Measurements from ENCODE around the gene CXCR6.

The CXCR6 gene

GRCh38 chr3:45948311-45948781 is 5.1 kb downstream of the CXCR6 start:
- no peak for DNase-seq (ENCODE audit: low spot score)
- FAIRE-seq: no peak

GRCh38 chr3:45948881-45949280 is 5.6 kb downstream of the CXCR6 start:
- no peak for FAIRE-seq

DNA sequence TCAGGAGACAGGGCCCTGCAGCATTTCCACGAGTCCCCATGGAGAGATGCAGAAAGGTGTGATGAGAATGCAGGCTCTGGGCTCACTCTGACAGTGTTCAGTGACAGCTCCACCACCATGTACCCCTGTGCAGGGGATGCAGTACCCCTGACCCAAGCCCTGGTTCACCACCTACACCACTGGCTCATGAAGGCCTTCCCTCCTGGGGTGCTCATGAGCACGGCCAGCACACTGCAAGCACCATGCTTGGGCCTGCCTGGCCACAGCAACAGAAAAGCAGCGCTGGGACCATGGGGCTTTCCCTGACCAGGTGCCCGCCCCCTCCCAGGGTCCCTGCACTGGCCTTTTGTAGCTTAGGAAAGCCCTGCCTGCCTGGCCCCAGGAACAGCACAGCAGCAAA is 6.2 kb downstream of the CXCR6 start:
- no peak for FAIRE-seq
- DNase-seq (ENCODE audit: low spot score): no peak

More at GRCh38 chr3:45948881-45949280, 5.6 kb downstream of the CXCR6 start:
- no peak for DNase-seq (ENCODE audit: low spot score)

DNA sequence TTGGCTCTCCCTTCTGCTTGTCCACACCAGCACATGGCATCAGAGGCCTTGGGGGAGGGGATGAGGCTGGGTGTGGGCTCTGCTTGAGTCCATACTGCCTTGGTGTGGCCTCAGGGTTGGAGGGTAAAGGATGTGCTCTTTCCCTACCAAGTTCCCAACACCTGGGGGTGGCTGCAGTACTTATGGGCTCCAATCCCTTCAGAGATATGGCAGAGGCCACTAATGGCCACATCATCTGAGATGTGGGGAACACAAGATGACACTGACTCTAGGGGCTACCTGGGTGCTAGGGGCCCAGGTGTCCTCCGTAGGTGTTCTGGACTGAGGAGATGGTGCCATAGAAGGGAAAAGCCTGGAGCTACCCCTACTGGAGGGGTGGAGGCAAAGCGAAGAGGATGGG is 6.9 kb downstream of the CXCR6 start:
- FAIRE-seq: no peak
- DNase-seq (ENCODE audit: low spot score): no peak

- DNase-seq (ENCODE audit: low spot score) (no peak), FAIRE-seq (no peak)
Observed at GRCh38 chr3:45950686-45951600, 7.7 kb downstream of the CXCR6 start.

DNA sequence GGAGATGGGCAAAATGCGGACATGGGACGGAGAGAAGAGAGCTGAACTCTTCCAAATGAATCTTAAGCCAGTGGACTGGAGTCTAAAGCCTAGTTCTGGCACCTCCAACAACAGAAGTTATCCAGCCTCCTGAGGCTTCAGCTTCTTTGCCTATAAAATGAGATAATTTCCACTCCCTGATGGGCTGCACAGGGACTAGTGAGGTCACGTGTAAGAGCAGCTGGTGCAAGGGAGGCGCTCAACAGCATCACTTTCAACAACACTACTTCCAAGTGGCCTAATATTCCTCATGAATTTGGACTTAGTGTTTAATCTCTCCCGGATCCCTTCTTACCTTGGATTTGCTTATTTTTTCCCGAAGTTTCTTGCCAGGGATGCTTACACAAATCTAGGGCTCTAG is 8.7 kb downstream of the CXCR6 start:
- FAIRE-seq: no peak
- DNase-seq (ENCODE audit: low spot score): no peak

GRCh38 chr3:45952456-45952855 is 9.2 kb downstream of the CXCR6 start:
- DNase-seq (ENCODE audit: low spot score) (no peak), FAIRE-seq (no peak)

GRCh38 chr3:45953536-45953935 is 10.3 kb downstream of the CXCR6 start:
- FAIRE-seq (no peak), DNase-seq (ENCODE audit: low spot score) (no peak)

GRCh38 chr3:45954306-45954705 is 11.0 kb downstream of the CXCR6 start:
- FAIRE-seq: no peak
- no peak for DNase-seq (ENCODE audit: low spot score)

- no peak for DNase-seq (ENCODE audit: low spot score)
- no peak for FAIRE-seq
Observed at GRCh38 chr3:45955017-45955647, 11.9 kb downstream of the CXCR6 start.

GRCh38 chr3:45955706-45956105 is 12.4 kb downstream of the CXCR6 start:
- DNase-seq (ENCODE audit: low spot score) (no peak), FAIRE-seq (no peak)

DNA sequence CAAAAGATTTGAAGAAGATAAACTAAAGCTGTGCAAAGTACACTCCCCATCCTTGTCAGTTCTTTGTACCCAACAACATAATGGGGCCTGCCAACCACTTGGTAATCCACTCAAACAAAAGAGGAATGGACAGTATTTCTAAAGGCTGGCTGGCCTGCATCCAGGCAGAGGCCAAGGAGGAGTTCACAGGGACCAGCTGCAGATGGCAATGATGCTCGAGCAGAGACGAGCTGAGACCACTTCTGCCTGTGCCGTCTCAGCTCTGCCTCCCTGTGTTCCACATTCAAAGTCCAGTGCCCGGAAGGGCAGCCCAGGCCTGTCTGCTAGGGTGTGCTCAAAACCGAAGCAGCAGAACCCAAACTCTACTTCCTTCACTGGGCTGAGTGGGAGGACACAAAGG is 14.3 kb downstream of the CXCR6 start:
- DNase-seq (ENCODE audit: low spot score): no peak
- FAIRE-seq: no peak

DNA sequence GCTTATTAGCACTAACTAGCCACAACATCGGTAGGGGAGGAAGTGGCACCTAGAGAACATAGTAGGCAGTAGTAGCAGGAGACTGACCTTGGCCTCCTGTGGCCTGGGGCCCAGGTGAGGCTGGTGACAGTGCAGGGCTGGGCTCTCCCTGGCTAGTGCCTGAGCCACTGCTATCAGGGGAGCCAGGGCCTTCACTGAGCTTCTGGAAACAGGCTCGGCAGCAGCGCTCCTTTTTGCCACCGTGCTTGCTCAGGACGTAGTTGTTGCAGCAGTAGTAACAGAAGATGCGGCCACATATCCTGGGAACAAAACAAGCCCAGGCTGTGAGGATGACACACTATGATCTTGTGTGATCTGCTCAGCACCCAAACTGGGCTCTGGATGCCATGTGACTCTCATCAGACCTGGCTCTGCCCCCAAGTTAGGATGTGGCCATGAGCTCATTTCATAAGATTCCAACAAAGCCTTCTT is 15.1 kb downstream of the CXCR6 start:
- DNase-seq (ENCODE audit: low spot score) (no peak), FAIRE-seq (no peak)

DNA sequence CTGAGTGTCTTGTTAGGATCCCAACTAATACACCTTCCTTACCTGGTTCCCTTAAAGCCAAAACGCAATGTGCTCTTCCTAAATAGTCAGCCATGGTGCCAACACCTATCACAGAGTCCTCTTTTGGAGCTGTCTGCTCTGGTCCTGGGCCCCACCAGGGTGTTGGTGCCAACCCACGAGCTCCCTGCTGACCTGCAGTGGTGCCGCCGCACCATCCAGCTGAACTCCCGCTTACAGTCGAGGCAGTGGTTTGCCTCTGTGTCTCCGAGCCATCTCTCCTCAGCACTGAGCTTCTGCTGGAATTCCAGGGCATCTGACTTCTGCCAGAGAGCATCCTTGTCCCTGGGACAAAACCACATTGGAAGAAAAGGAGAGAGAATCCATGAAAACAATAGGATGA is 15.9 kb downstream of the CXCR6 start:
- FAIRE-seq (no peak), DNase-seq (ENCODE audit: low spot score) (no peak)

DNA sequence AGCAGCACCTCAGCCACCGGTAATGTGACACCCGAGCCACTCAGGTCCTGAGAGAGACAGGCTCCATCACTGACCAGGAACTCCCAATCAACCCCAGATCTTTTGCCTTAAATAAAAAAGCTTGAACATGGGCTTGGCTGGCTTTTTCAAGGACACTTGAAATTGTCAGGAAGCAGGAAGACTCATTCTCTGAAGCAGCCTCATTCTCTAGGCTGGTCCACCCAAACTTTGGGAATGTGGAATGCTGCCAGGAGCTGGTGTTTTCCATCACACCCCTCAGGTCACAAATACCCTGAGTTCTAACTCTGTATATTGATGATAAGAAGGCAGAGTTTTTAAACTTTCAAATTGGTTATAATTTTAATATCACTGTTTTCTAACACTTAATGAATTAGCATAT is 17.0 kb downstream of the CXCR6 start:
- FAIRE-seq (no peak), DNase-seq (ENCODE audit: low spot score) (no peak)

DNA sequence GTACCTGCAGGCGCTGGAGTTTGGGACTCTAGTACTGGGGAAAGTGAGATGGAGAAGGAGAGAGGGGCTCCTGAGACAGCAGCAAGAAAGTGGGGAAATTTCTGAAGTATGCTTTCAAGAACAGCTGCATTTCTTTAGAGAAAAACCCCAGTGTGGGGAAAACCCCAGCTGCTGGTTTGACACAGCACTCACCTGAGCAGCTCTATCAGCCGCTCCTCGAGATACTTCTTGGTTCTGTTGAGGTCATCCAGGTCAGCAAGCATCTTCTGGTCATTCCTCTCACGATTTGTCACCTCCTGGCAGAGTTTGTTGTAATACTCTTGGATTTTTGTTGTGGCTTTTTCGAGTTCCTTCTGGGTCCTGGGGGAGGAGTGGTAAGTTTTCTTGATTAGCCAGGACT is 18.8 kb downstream of the CXCR6 start:
- no peak for DNase-seq (ENCODE audit: low spot score)
- no peak for FAIRE-seq

DNA sequence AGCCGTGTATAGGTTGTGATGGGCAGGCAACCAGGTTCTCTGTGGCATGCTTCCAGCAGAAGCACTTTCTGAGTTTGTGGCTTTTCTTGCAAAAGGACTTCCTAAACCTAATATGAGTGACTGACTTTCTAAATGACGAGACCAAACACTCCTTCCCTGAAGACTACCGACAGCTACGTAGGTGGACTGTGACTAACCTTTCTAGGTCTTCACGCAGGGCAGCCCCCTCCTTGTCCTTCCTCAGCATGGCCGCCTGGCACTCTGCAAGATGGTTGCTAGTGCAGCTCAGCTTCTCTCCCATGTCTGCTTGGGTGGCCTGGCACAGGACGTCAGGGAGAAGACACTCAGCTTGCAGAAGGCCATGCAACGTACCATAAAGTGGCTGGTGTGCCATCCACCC is 20.9 kb downstream of the CXCR6 start:
- no peak for DNase-seq (ENCODE audit: low spot score)
- no peak for FAIRE-seq

- DNase-seq (ENCODE audit: low spot score) (no peak), FAIRE-seq (no peak)
Observed at GRCh38 chr3:45965253-45965652, 22.0 kb downstream of the CXCR6 start.

GRCh38 chr3:45965653-45966052 is 22.4 kb downstream of the CXCR6 start:
- FAIRE-seq: no peak

GRCh38 chr3:45966371-45966791 is 23.1 kb downstream of the CXCR6 start:
- FAIRE-seq (no peak), DNase-seq (ENCODE audit: low spot score) (no peak)

More at GRCh38 chr3:45965653-45966052, 22.4 kb downstream of the CXCR6 start:
- no peak for DNase-seq (ENCODE audit: low spot score)

DNA sequence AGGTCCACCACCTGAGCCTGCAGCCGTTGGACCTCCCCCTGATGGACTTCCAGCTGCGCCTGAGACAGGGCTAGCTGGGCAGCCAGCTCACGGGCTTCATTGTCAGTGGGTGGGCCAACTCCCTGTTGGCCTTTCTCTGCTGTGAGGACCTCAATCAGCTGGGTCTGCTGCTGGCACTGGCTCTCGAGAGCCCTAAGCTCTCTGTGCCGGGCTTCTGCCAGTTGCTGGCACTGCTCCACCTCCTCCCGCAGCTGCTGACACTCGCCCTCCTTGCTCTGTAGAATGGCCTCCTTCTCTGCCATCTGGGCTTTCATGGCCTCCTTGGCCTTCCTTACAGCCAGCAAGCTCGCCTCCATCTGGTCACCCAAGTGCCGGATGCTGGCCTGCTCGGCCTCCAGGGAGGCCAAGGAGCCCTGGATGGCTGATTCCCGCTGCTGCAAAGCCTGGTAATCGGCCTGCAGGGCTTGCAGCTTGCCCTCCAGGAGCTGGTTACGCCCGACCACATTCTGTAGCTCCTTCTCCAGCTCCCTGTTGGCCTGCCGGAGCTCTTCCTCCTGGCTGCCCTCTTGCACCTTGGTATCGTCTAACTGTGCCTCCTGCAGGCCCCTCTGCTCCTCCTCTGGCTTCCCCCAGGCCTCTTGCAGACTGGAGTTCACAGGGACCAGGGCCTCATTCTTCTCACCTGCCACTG is 23.8 kb downstream of the CXCR6 start:
- no peak for FAIRE-seq

DNA sequence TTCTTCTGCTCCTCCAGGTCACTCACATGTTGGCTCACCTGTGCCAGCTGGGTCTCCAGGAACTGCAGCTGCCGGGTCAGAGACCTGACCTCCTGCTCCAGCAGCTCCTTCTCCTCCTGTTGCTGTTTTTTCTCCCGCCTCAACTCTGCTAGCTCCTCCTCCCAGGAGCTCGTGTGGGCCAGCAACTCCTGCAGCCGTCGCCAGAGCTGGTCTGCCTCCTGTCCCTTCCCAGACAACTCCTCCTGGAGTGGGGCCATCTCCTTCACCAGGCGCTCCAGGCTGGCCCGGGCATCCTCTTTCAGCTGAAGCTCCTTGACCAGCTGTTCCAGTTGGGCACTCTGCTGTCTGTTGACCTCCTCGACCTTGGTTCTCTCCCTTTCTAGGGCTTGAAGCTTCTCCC is 24.5 kb downstream of the CXCR6 start:
- DNase-seq (ENCODE audit: low spot score) (no peak), FAIRE-seq (no peak)

More for the DNA sequence above, 23.8 kb downstream of the CXCR6 start:
- DNase-seq (ENCODE audit: low spot score): no peak
